Measurements from ENCODE around the gene CRIP1.
A peak's percentile ranks its signal among the peaks of the same experiment; 100 is the strongest.

The CRIP1 gene

DNA sequence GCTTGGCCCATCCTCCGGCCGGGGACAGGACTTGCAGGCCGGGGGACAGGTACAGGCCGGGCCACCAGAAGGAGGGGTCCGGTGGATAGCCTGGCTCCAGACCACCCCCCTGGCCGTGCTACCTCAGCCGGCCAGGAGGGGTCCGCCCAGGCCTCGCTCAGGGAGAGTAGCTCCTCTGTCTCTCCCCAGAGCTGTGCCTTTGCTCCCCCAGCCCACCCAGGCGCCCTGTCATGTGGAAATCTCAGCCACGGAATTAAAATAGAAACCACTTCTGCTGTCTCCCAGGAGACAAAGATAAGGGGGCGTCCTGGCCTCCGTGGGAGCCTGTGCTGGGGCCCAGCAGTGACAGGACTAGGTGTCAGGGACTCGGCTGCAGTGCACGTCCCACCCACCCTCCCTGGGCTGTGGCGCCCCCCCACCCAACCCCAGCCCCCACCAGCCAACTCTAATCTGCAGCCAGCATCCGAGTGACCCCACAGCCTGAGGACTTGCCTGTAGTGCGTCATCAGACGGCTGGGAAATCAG, 15.3 kb upstream of the CRIP1 start:
- H3K9me3 Mint-ChIP-seq: no peaks in the 10 kb centered on the region
- no peak overlapping the region for H3K4me3 Mint-ChIP-seq
- no peak for DNase-seq
- no peak overlapping the region for H3K27ac Mint-ChIP-seq
- peaks cover 10 to 19% of the 10 kb centered on the region in 2 donors for H3K4me1 Mint-ChIP-seq
- ATAC-seq (replicated peaks): peak in 1 of 2 donors; percentile 11
- peaks cover 8 to 11% of the 10 kb centered on the region in 2 donors for H3K36me3 Mint-ChIP-seq
- H3K27me3 Mint-ChIP-seq: peaks cover under 1% of the 10 kb centered on the region in 2 donors

GRCh38 chr14:105471823-105472485, 14.7 kb upstream of the CRIP1 start:
- ATAC-seq (replicated peaks): no peak
- peaks cover 5 to 7% of the 10 kb centered on the region in 2 donors for H3K27me3 Mint-ChIP-seq
- H3K9me3 Mint-ChIP-seq: no peaks in the 10 kb centered on the region
- H3K4me1 Mint-ChIP-seq: peaks cover 11 to 19% of the 10 kb centered on the region in 2 donors
- H3K27ac Mint-ChIP-seq: no peak overlapping the region
- peaks cover 7 to 11% of the 10 kb centered on the region in 2 donors for H3K36me3 Mint-ChIP-seq
- no peak overlapping the region for H3K4me3 Mint-ChIP-seq
- no peak for DNase-seq

DNA sequence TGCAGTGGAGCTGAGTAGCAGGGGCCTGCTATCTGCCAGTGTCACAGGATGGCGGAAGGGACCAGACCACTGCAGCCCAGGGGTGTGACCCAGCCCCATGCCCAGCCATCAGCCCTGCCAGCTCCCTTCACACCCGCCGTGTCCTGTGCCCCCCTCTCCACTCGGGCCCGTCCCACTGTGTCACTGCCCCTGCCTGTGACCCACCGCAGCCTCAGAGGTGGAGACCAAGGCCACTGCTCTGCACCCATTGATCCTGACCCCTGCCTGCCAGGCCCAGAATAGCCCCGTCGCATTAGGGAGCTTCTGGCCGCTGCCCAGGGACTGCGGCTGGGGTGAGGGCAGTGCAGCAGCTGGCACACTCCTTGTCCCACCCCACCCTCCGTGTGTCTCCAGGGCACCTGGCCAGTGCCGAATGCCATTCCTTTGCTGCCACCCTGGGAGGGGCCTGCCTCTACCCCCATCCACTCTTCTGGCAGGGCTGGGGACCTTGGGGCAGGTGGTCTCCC, 14.1 kb upstream of the CRIP1 start:
- no peak overlapping the region for H3K4me3 Mint-ChIP-seq
- peak overlapping the region; percentile 65 for H3K27ac Mint-ChIP-seq
- H3K4me1 Mint-ChIP-seq: peaks cover 17 to 25% of the 10 kb centered on the region in 2 donors
- DNase-seq: no peak
- H3K36me3 Mint-ChIP-seq: peaks cover 10 to 14% of the 10 kb centered on the region in 2 donors
- peaks cover 10 to 13% of the 10 kb centered on the region in 2 donors for H3K27me3 Mint-ChIP-seq
- no peak for ATAC-seq (replicated peaks)
- H3K9me3 Mint-ChIP-seq: peaks cover 2 to 4% of the 10 kb centered on the region in 2 donors

DNA sequence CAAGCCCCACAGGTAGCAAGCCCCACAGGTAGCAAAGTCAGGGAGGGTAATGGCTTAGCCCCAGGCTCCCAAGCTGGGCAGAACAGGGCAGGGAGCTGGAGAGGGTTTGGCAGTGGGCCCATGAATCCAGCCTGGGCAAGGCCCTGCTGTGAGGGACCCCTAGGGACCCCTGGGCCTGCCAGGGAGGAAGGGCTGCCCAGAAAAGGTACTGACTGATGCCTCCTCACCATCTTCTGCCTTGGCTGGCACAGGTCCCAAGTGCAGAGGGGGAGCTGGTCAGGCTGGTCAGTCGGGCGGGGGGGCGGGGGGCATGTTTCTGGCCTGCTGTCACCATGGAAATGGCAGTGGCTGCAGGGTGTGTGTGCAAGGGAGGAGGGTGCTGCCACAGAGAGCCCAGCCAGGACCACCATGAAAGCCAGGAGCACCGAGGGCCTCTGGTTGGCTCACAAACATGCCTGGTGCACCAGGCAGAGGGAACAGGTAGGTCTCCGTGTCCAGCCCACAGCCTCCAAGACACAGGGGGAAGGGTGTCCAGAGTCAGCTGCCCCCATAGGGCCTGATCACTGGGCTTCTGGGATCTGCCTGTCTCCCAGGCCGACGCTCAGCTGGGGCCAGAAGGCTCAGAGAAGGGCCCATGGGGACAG, 13.5 kb upstream of the CRIP1 start:
- Mint-ChIP-seq H3K27ac (no peak overlapping the region), H3K4me3 (peak overlapping the region; percentile 62 to 71), H3K9me3 (peaks cover 2 to 4% of the 10 kb centered on the region in 2 donors), H3K4me1 (peaks cover 18 to 30% of the 10 kb centered on the region in 2 donors), H3K36me3 (peaks cover 7 to 14% of the 10 kb centered on the region in 2 donors), H3K27me3 (peaks cover 12 to 16% of the 10 kb centered on the region in 2 donors)
- no peak for ATAC-seq (replicated peaks)
- no peak for DNase-seq

- Mint-ChIP-seq H3K27ac (no peak overlapping the region), H3K4me1 (peaks cover 18 to 30% of the 10 kb centered on the region in 2 donors), H3K36me3 (peaks cover 7 to 14% of the 10 kb centered on the region in 2 donors), H3K27me3 (peaks cover 12 to 16% of the 10 kb centered on the region in 2 donors), H3K9me3 (peaks cover 2 to 4% of the 10 kb centered on the region in 2 donors), H3K4me3 (peak overlapping the region; percentile 66 to 71)
- ATAC-seq (replicated peaks) (peak; percentile 58 to 61), DNase-seq (no peak)
These were observed 12.8 kb upstream of the CRIP1 start for GRCh38 chr14:105473677-105474482.

DNA sequence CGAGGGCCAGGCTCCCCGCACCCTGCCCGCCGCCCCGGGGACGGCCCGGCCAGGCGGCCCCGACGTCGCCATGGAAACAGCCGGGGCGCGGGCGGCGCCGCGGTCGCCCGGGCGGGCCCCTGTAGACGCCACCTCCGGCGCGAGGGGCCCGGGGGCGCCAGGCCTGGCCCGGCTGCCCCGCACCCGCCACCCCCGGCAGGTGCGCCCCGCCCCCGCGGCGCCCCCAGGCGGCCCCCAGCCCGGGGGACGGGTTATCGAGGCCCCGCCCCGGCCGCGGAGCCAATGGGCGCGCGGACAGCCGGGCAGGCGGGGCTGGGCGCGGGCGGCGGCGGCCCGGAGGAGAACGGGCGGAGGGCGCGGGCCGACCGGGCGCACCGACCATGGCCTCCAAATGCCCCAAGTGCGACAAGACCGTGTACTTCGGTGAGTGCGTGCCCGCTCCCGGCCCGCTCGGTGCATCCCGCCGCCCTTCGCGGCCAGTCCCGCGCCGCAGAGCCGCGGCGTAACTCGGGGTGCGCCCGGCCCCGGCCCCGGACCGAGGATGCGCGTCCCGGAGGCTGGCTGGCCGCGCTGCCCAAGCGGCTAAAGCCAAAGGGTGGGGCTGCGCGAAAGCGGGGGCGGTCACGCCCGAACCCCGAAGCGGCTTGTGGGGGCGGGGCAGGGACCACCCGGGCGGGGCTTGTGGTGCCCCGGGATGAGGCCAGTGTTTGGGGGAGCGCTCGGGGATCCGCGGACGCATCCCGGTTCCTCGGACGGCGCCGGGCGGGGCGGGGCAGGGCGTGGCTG, 12.0 kb upstream of the CRIP1 start, which contains the start of gene CRIP2:
Gene CRIP2 (plus strand): TSS at position 339 of the 786 bp plus-strand sequence. CDS start 42 bp downstream, at position 381.
- H3K9me3 Mint-ChIP-seq: peaks cover 2 to 4% of the 10 kb centered on the region in 2 donors
- H3K36me3 Mint-ChIP-seq: peaks cover 6 to 9% of the 10 kb centered on the region in 2 donors
- H3K27ac Mint-ChIP-seq: no peak within 1 kb of the TSS
- no peak for DNase-seq
- peak within 1 kb of the TSS; percentile 66 to 71 for H3K4me3 Mint-ChIP-seq
- peaks cover 14 to 17% of the 10 kb centered on the region in 2 donors for H3K27me3 Mint-ChIP-seq
- H3K4me1 Mint-ChIP-seq: peaks cover 20 to 35% of the 10 kb centered on the region in 2 donors
- ATAC-seq (replicated peaks): peak; percentile 33 to 41

- ATAC-seq (replicated peaks) (no peak), DNase-seq (no peak)
- Mint-ChIP-seq H3K36me3 (peaks cover 4 to 6% of the 10 kb centered on the region in 2 donors), H3K4me1 (peaks cover 27 to 43% of the 10 kb centered on the region in 2 donors), H3K27me3 (peaks cover 18 to 22% of the 10 kb centered on the region in 2 donors), H3K9me3 (peaks cover 2 to 4% of the 10 kb centered on the region in 2 donors), H3K27ac (no peak overlapping the region), H3K4me3 (peak overlapping the region; percentile 29 to 59)
These were observed 11.2 kb upstream of the CRIP1 start for GRCh38 chr14:105475269-105476096.

DNA sequence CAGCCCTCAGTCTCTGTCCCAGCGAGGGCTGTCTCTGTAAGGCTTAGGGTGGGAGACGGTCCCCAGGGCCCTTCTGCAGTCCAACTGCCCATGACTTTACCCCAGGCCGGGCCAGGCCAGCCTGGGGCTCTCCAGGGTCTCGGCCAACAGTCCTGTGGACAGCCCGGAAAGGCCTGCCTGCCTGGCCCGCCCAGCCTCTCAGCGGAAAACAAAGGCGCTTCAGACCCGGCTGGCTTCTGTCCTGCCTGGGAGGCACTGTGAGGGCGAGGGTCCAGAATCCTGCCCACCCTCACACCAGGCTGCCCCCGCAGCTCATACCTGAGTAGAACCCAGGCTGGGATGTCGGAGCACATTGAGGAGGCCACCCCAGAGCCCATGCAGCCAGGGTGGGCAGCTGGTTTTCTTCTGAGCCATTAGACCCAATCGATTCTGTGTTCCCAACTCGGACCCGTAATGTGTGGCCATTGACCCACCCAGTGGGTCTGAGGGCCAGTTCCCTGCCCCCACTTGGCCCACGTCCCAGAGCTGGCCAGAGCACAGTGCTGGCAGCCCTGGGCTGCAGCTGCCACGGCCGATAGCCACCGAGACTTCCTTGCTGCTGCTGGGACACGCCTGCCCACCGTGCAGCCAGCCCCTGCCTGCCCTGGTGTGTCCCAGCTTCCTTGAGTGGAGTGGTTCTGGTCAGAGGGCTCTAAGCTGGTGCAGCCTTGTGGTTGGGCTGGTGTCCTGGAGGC, 10.4 kb upstream of the CRIP1 start:
- Mint-ChIP-seq H3K9me3 (peaks cover 2 to 4% of the 10 kb centered on the region in 2 donors), H3K36me3 (peaks cover 4 to 6% of the 10 kb centered on the region in 2 donors), H3K4me1 (peaks cover 33 to 50% of the 10 kb centered on the region in 2 donors), H3K27me3 (peaks cover 18 to 22% of the 10 kb centered on the region in 2 donors), H3K27ac (no peak overlapping the region), H3K4me3 (peak overlapping the region; percentile 32 to 59)
- no peak for DNase-seq
- no peak for ATAC-seq (replicated peaks)

GRCh38 chr14:105476831-105477659, 9.6 kb upstream of the CRIP1 start:
- ATAC-seq (replicated peaks) (no peak), DNase-seq (no peak)
- H3K4me1 Mint-ChIP-seq: peaks cover 35 to 53% of the 10 kb centered on the region in 2 donors
- peak overlapping the region; percentile 81 for H3K27ac Mint-ChIP-seq
- H3K9me3 Mint-ChIP-seq: peaks cover 2 to 4% of the 10 kb centered on the region in 2 donors
- H3K36me3 Mint-ChIP-seq: peaks cover 3 to 4% of the 10 kb centered on the region in 2 donors
- peaks cover 18 to 22% of the 10 kb centered on the region in 2 donors for H3K27me3 Mint-ChIP-seq
- H3K4me3 Mint-ChIP-seq: peak overlapping the region; percentile 35 to 58

- ATAC-seq (replicated peaks) (no peak), DNase-seq (no peak)
- Mint-ChIP-seq H3K27me3 (peaks cover 18 to 22% of the 10 kb centered on the region in 2 donors), H3K4me1 (peaks cover 41 to 60% of the 10 kb centered on the region in 2 donors), H3K27ac (no peak overlapping the region), H3K4me3 (peak overlapping the region in 1 of 2 donors; percentile 35), H3K9me3 (peaks cover 2 to 4% of the 10 kb centered on the region in 2 donors), H3K36me3 (peaks cover 3 to 4% of the 10 kb centered on the region in 2 donors)
These were observed 8.9 kb upstream of the CRIP1 start for GRCh38 chr14:105477660-105478397.

All from stimulated activated naive B cell treated with anti-CD40 and anti-IgM and Interleukin-4, amounts not matched to agents 10 μg/mL and 1 μg/mL and 100 μg/mL, for 72 hours (primary cell).